ENCODE results near the gene TWNK.

Gene TWNK

DNA sequence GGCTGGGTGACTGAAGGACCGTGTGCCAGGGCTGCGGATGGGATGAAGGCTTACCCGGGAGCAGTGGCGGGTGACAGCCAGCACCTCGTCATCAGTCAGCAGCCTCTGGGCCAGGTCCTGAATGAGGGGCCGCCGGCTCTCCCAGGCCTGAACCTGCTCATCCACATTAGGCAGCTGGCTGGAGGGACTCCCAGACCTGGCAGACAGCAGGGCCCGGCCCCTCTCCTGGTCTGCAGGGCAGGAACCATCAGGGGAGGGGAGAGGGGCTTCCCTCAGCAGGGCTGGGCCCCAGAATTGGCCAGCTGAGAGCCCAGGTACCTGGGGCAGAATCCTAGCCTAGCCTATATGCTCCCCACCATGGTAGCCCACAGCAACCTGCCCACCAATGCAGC is 28.2 kb downstream of the TWNK start:
- Histone ChIP-seq H3K27ac (ENCODE audit: low read depth, low read length) (no peak overlapping the region), H3K4me3 (ENCODE audit: low read depth in 1 of 2, low read length in 2 of 2) (no peak overlapping the region), H3K27me3 (ENCODE audit: control insufficient read depth in 1 of 2, insufficient read depth in 2 of 2, low read length in 2 of 2) (peaks cover 0 to 21% of the 10 kb centered on the region in 2 donors)

GRCh38 chr10:101016814-101017213 is 29.5 kb downstream of the TWNK start:
- Histone ChIP-seq H3K9me3 (ENCODE audit: low read length) (no peaks in the 10 kb centered on the region), H3K36me3 (ENCODE audit: insufficient read depth, low read length) (no peaks in the 10 kb centered on the region), H3K9ac (ENCODE audit: low read length) (no peak overlapping the region), H3K4me1 (ENCODE audit: insufficient read depth, low read length) (peaks cover 19% of the 10 kb centered on the region), H3K27me3 (ENCODE audit: control insufficient read depth in 1 of 2, insufficient read depth in 2 of 2, low read length in 2 of 2) (peaks cover 0 to 25% of the 10 kb centered on the region in 2 donors), H3K4me3 (ENCODE audit: low read depth in 1 of 2, low read length in 2 of 2) (no peak overlapping the region), H3K27ac (ENCODE audit: low read depth, low read length) (no peak overlapping the region)

More for the DNA sequence above, 28.2 kb downstream of the TWNK start:
- Histone ChIP-seq H3K9ac (ENCODE audit: low read length) (no peak overlapping the region), H3K36me3 (ENCODE audit: insufficient read depth, low read length) (no peaks in the 10 kb centered on the region), H3K4me1 (ENCODE audit: insufficient read depth, low read length) (peaks cover 19% of the 10 kb centered on the region), H3K9me3 (ENCODE audit: low read length) (no peaks in the 10 kb centered on the region)

DNA sequence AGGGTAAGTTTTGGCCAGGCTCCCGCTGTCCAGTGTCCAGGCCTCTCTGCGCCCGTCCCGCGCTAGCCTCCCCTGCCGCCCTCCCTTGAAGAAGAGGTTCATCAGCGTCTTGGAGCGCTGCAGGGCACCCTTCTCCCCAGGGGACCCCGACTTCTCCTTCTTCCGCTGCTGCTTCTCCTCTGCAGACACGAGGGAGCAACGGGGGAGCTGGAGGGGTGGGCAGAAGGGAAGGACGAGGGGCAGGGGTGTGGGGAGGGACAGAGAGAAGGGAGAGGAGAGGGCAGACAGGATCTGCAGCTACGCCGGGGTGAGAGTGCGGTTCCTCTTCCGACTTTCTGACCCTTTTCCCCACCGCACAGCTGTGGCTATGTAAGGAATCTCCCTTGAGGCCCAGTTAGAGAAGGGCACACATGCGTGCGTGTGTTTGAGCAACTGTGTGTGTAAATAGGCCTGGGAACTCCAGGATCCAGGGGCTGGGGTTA is 30.8 kb downstream of the TWNK start:
- H3K9me3 ChIP-seq (ENCODE audit: low read length): no peaks in the 10 kb centered on the region
- peaks cover 0 to 26% of the 10 kb centered on the region in 2 donors for H3K27me3 ChIP-seq (ENCODE audit: control insufficient read depth in 1 of 2, insufficient read depth in 2 of 2, low read length in 2 of 2)

GRCh38 chr10:101018600-101019439 is 31.5 kb downstream of the TWNK start:
- no peak overlapping the region for H3K4me3 ChIP-seq (ENCODE audit: low read depth in 1 of 2, low read length in 2 of 2)
- H3K36me3 ChIP-seq (ENCODE audit: insufficient read depth, low read length): no peaks in the 10 kb centered on the region
- H3K27me3 ChIP-seq (ENCODE audit: control insufficient read depth in 1 of 2, insufficient read depth in 2 of 2, low read length in 2 of 2): peaks cover 0 to 26% of the 10 kb centered on the region in 2 donors
- H3K9ac ChIP-seq (ENCODE audit: low read length): no peak overlapping the region
- H3K9me3 ChIP-seq (ENCODE audit: low read length): no peaks in the 10 kb centered on the region
- peaks cover 4% of the 10 kb centered on the region for H3K4me1 ChIP-seq (ENCODE audit: insufficient read depth, low read length)
- H3K27ac ChIP-seq (ENCODE audit: low read depth, low read length): no peak overlapping the region

More for the DNA sequence above, 30.8 kb downstream of the TWNK start:
- Histone ChIP-seq H3K9ac (ENCODE audit: low read length) (no peak overlapping the region), H3K27ac (ENCODE audit: low read depth, low read length) (no peak overlapping the region), H3K4me1 (ENCODE audit: insufficient read depth, low read length) (peaks cover 8% of the 10 kb centered on the region), H3K4me3 (ENCODE audit: low read depth in 1 of 2, low read length in 2 of 2) (no peak overlapping the region), H3K36me3 (ENCODE audit: insufficient read depth, low read length) (no peaks in the 10 kb centered on the region)

GRCh38 chr10:101019440-101019703 is 32.0 kb downstream of the TWNK start:
- H3K9ac ChIP-seq (ENCODE audit: low read length): no peak overlapping the region
- no peaks in the 10 kb centered on the region for H3K4me1 ChIP-seq (ENCODE audit: insufficient read depth, low read length)
- H3K27me3 ChIP-seq (ENCODE audit: control insufficient read depth in 1 of 2, insufficient read depth in 2 of 2, low read length in 2 of 2): peaks cover 0 to 26% of the 10 kb centered on the region in 2 donors
- no peak overlapping the region for H3K27ac ChIP-seq (ENCODE audit: low read depth, low read length)
- H3K4me3 ChIP-seq (ENCODE audit: low read depth in 1 of 2, low read length in 2 of 2): no peak overlapping the region
- H3K36me3 ChIP-seq (ENCODE audit: insufficient read depth, low read length): no peaks in the 10 kb centered on the region
- no peaks in the 10 kb centered on the region for H3K9me3 ChIP-seq (ENCODE audit: low read length)

- Histone ChIP-seq H3K27me3 (ENCODE audit: control insufficient read depth in 1 of 2, insufficient read depth in 2 of 2, low read length in 2 of 2) (peaks cover 0 to 25% of the 10 kb centered on the region in 2 donors), H3K36me3 (ENCODE audit: insufficient read depth, low read length) (no peaks in the 10 kb centered on the region), H3K9ac (ENCODE audit: low read length) (no peak overlapping the region), H3K4me1 (ENCODE audit: insufficient read depth, low read length) (no peaks in the 10 kb centered on the region), H3K9me3 (ENCODE audit: low read length) (no peaks in the 10 kb centered on the region), H3K4me3 (ENCODE audit: low read depth in 1 of 2, low read length in 2 of 2) (no peak overlapping the region), H3K27ac (ENCODE audit: low read depth, low read length) (no peak overlapping the region)
Measured at GRCh38 chr10:101020427-101021075, 33.2 kb downstream of the TWNK start.

DNA sequence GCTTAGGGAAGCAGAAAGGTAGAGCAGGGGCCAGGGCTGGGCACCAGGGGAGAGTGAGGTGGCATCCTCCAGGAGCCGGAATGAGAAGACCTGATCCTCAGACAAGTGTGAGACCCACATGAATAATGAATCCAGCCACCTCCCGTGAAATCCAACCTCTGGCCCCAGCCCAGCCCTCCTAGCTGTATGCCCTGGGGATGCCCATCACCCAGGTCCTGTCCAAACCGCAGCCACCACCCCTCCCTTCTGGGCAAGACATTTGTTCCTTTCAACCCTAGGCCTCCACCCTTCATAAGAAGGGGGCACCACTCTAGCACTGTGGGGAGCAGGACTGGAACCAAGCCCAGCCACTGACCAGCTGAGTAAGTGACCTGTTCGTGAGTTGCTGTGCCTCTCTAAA is 33.9 kb downstream of the TWNK start:
- peaks cover 0 to 18% of the 10 kb centered on the region in 2 donors for H3K27me3 ChIP-seq (ENCODE audit: control insufficient read depth in 1 of 2, insufficient read depth in 2 of 2, low read length in 2 of 2)
- no peaks in the 10 kb centered on the region for H3K36me3 ChIP-seq (ENCODE audit: insufficient read depth, low read length)
- H3K4me3 ChIP-seq (ENCODE audit: low read depth in 1 of 2, low read length in 2 of 2): no peak overlapping the region
- no peak overlapping the region for H3K9ac ChIP-seq (ENCODE audit: low read length)
- H3K27ac ChIP-seq (ENCODE audit: low read depth, low read length): no peak overlapping the region
- no peaks in the 10 kb centered on the region for H3K9me3 ChIP-seq (ENCODE audit: low read length)
- H3K4me1 ChIP-seq (ENCODE audit: insufficient read depth, low read length): no peaks in the 10 kb centered on the region

GRCh38 chr10:101021692-101022251 is 34.4 kb downstream of the TWNK start:
- Histone ChIP-seq H3K4me1 (ENCODE audit: insufficient read depth, low read length) (no peaks in the 10 kb centered on the region), H3K9me3 (ENCODE audit: low read length) (no peaks in the 10 kb centered on the region), H3K4me3 (ENCODE audit: low read depth in 1 of 2, low read length in 2 of 2) (no peak overlapping the region), H3K9ac (ENCODE audit: low read length) (no peak overlapping the region), H3K27ac (ENCODE audit: low read depth, low read length) (no peak overlapping the region), H3K36me3 (ENCODE audit: insufficient read depth, low read length) (no peaks in the 10 kb centered on the region), H3K27me3 (ENCODE audit: control insufficient read depth in 1 of 2, insufficient read depth in 2 of 2, low read length in 2 of 2) (peaks cover 0 to 14% of the 10 kb centered on the region in 2 donors)

DNA sequence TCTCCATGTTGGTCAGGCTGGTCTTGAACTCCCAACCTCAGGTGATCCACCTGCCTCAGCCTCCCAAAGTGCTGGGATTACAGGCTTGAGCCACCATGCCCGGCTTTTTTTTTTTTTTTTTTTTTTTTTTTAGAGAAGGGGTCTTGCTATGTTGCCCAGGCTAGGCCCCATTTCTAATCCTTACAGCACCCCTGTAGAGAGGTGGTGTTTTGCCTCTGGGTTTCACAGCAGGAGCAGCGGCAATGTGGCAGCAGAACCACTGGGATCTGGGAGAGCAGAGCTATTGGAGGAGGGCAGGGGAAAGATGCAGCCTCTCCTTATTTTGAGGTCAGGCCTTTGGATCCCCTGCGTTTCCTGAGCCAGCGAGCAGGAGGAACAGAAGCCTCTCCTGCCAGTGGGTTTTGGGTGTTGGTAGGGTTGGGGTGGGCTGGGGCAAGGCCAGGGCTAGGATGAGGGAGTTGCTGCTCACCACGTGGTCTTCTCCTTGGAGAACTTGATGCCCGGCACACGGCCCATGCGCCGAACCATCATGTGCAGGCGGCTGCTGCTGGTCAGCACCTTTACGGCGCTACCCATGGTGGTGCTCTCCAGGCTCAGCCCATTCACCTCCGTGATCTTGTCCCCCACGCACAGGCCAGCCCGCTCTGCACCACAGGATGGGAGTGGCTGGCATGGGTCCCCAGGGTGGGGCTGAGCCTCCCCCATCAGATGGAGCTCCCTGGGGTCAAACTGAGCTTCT is 35.8 kb downstream of the TWNK start:
- Histone ChIP-seq H3K27ac (ENCODE audit: low read depth, low read length) (no peak overlapping the region), H3K4me1 (ENCODE audit: insufficient read depth, low read length) (no peaks in the 10 kb centered on the region), H3K9me3 (ENCODE audit: low read length) (no peaks in the 10 kb centered on the region), H3K36me3 (ENCODE audit: insufficient read depth, low read length) (no peaks in the 10 kb centered on the region), H3K27me3 (ENCODE audit: control insufficient read depth in 1 of 2, insufficient read depth in 2 of 2, low read length in 2 of 2) (peaks cover 0 to 14% of the 10 kb centered on the region in 2 donors), H3K9ac (ENCODE audit: low read length) (no peak overlapping the region), H3K4me3 (ENCODE audit: low read depth in 1 of 2, low read length in 2 of 2) (no peak overlapping the region)

DNA sequence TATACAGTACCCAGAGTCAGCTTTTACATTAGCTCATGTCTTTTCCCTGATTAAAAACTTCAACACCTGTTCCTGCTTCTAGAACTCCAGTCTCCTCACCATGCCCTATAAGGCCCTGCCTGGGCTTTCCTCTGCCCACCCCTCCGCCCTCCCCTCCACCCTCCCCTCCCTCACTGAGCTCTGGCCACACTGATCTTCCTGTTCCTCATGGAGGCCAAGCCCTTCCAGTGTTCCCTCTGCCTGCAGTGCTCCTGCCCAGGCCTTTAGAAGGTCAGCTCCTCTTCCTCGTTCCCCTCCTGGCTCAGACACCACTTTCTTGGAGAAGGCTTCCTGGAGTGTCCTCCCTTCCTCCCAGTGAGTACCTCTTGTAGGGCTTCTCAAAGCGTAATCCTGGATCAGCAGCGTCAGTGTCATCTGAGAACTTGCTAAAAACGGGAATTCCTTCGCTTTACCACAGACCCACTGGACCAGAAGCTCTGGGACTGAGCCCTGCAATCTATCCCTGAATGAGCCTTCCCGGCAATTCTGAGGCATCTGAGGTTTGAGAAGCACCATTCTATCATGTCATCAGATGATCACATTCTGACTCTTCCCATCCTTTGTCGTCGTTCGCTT is 39.9 kb downstream of the TWNK start:
- no peaks in the 10 kb centered on the region for H3K36me3 ChIP-seq (ENCODE audit: insufficient read depth, low read length)
- H3K9me3 ChIP-seq (ENCODE audit: low read length): no peaks in the 10 kb centered on the region
- H3K4me1 ChIP-seq (ENCODE audit: insufficient read depth, low read length): peaks cover 9% of the 10 kb centered on the region
- no peak overlapping the region for H3K9ac ChIP-seq (ENCODE audit: low read length)
- H3K4me3 ChIP-seq (ENCODE audit: low read depth in 1 of 2, low read length in 2 of 2): no peak overlapping the region
- no peak overlapping the region for H3K27ac ChIP-seq (ENCODE audit: low read depth, low read length)
- no peaks in the 10 kb centered on the region for H3K27me3 ChIP-seq (ENCODE audit: control insufficient read depth in 1 of 2, insufficient read depth in 2 of 2, low read length in 2 of 2)
